Neural progenitor cell (in vitro differentiated cells): ENCODE results near the gene ZCCHC10.

Experiments used
- EZH2 ChIP-seq: fragments of 200-600 bp; sonication (generic); IDR thresholded peaks from 2 replicates; pipeline ENCODE4 v1.6.1; 2017; ENCODE audit warnings: antibody characterized with exemption, mild to moderate bottlenecking, moderate library complexity
- TF ChIP-seq, protein P1 (sequence below): fragments of 200-600 bp; sonication (generic); IDR thresholded peaks from 2 replicates; pipeline ENCODE4 v1.5.1; 2017; ENCODE audit warnings: antibody characterized with exemption, mild to moderate bottlenecking

DNA sequence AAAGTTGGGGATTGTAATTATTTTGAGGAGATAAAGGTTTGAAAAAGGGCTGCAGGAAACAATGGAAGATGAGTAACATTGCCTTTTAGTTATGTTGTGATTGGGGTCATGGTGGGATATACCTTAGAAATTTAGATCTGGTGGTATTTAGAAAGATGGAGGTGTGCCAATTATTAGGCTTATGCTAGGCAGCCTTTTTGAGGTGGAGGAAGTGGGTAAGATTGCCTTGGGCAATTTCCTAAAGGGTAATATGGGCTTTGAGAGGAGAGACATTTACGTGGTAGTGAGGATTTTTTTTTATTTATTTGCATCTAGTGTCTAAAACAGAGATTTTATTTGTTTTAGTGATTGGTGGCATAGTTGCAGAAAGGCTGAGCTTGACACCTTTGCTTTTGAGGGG lies 35.9 kb upstream of the ZCCHC10 start:
- TF ChIP-seq, protein P1, sequence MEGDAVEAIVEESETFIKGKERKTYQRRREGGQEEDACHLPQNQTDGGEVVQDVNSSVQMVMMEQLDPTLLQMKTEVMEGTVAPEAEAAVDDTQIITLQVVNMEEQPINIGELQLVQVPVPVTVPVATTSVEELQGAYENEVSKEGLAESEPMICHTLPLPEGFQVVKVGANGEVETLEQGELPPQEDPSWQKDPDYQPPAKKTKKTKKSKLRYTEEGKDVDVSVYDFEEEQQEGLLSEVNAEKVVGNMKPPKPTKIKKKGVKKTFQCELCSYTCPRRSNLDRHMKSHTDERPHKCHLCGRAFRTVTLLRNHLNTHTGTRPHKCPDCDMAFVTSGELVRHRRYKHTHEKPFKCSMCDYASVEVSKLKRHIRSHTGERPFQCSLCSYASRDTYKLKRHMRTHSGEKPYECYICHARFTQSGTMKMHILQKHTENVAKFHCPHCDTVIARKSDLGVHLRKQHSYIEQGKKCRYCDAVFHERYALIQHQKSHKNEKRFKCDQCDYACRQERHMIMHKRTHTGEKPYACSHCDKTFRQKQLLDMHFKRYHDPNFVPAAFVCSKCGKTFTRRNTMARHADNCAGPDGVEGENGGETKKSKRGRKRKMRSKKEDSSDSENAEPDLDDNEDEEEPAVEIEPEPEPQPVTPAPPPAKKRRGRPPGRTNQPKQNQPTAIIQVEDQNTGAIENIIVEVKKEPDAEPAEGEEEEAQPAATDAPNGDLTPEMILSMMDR, result no peak
- TF ChIP-seq EZH2, result no peak
